T-cell (primary cell): Measurements from ENCODE around the gene NR1I3. TPM values are rescaled to one million over a fixed set of nuclear protein-coding genes. Genes with fewer than 3 reads are reported as not detected.

Source experiments
- ATAC-seq, 4 experiments: fragments of 200-7000 bp in 3 of 4; fragments of 150-1000 bp in 1 of 4; cut with Tn5 transposase; replicated peaks in 1 of 4; 1 replicate in 3 of 4; 2 replicates in 1 of 4; pipeline ENCODE4 v1.10.0; 2021; ENCODE audit warnings: moderate library complexity in 3 of 4, mild to moderate bottlenecking in 2 of 4, moderate number of reproducible peaks in 1 of 4
- CTCF ChIA-PET, 2 donors: fragments of 300-600 bp; sonication (Branson Sonifier 250); formaldehyde crosslinking; loops; one replicate each; lab custom pipeline; 2022; ENCODE audit warnings: antibody characterized with exemption in 2 of 2; lab: Charles Lee
- POLR2A ChIA-PET, 2 donors: fragments of 300-600 bp; sonication (Branson Sonifier 250); formaldehyde crosslinking; loops; one replicate each; lab custom pipeline; 2022; ENCODE audit warnings: antibody characterized with exemption in 2 of 2; lab: Charles Lee
- DNase-seq, 35 experiments: peaks; one replicate each; pipeline versions ENCODE4 v3.0.0 to v3.0.0-alpha.2; 2013 to 2023
- H3K27ac ChIP-seq: one replicate; pipeline ENCODE4 v1.5.1; 2013; ENCODE audit warnings: low read length
- H3K27me3 ChIP-seq, 2 experiments: replicated peaks in 1 of 2; 1 replicate in 1 of 2; 2 replicates in 1 of 2; pipeline versions ENCODE4 v1.6.1 to v1.7.0; 2013; ENCODE audit warnings: low read length in 1 of 2, mixed read lengths in 1 of 2; ENCODE audit not compliant: control insufficient read depth in 2 of 2, insufficient read depth in 2 of 2; ENCODE audit errors: extremely low read depth in 1 of 2
- H3K36me3 ChIP-seq, 2 donors: 1 replicate in 1 of 2; 2 replicates in 1 of 2; pipeline versions ENCODE4 v1.6.1 to v1.7.0; 2013; ENCODE audit warnings: low read length in 1 of 2; ENCODE audit not compliant: control insufficient read depth in 2 of 2, insufficient read depth in 1 of 2; ENCODE audit errors: extremely low read depth in 1 of 2
- H3K4me1 ChIP-seq, 2 experiments: 1 replicate in 1 of 2; 2 replicates in 1 of 2; pipeline versions ENCODE4 v1.6.1 to v1.7.0; 2013; ENCODE audit warnings: low read length in 2 of 2, mixed read lengths in 1 of 2; ENCODE audit not compliant: insufficient read depth in 2 of 2, control insufficient read depth in 1 of 2; ENCODE audit errors: extremely low read depth in 1 of 2
- H3K4me3 ChIP-seq, 2 donors: 1 replicate in 1 of 2; 2 replicates in 1 of 2; pipeline versions ENCODE4 v1.5.1 to v1.7.0; 2013; ENCODE audit warnings: mild to moderate bottlenecking in 2 of 2, low read length in 1 of 2, moderate library complexity in 1 of 2; ENCODE audit not compliant: control insufficient read depth in 1 of 2; ENCODE audit errors: extremely low read depth in 1 of 2
- H3K9me3 ChIP-seq: 2 replicates; pipeline ENCODE4 v1.7.0; 2013
- H3K27ac Mint-ChIP-seq, 2 donors: one replicate each; pipeline ENCODE4 v1.8.0; 2020 to 2021; ENCODE audit warnings: mild to moderate bottlenecking in 2 of 2, mixed read lengths in 2 of 2
- H3K27me3 Mint-ChIP-seq, 2 donors: one replicate each; pipeline ENCODE4 v1.8.0; 2021 to 2022; ENCODE audit warnings: mixed read lengths in 2 of 2
- H3K36me3 Mint-ChIP-seq: one replicate; pipeline ENCODE4 v1.8.0; 2021; ENCODE audit warnings: mixed read lengths
- H3K4me1 Mint-ChIP-seq, 3 donors: one replicate each; pipeline ENCODE4 v1.8.0; 2020 to 2022; ENCODE audit warnings: mixed read lengths in 3 of 3, mild to moderate bottlenecking in 1 of 3
- H3K4me3 Mint-ChIP-seq, 3 donors: one replicate each; pipeline ENCODE4 v1.8.0; 2020 to 2022; ENCODE audit warnings: mild to moderate bottlenecking in 3 of 3, mixed read lengths in 3 of 3, moderate library complexity in 3 of 3
- H3K9me3 Mint-ChIP-seq, 3 donors: one replicate each; pipeline ENCODE4 v1.8.0; 2020 to 2022; ENCODE audit warnings: mixed read lengths in 3 of 3
- WGBS: methylation state at CpG from one replicate; pipeline ENCODE4 v1.1.5; 2013; ENCODE audit warnings: missing lambda C conversion rate; ENCODE audit not compliant: insufficient coverage; 5-methylcytosine and 5-hydroxymethylcytosine counted together
- total RNA-seq, 35 experiments: library from RNA in 6 of 35; stranded (reverse) in 6 of 35; fragments of 120-200 nt in 1 of 35; gene quantifications; one replicate each; pipeline versions ENCODE4 v1.2.1 to v1.2.4 and lab custom pipeline; 2013 to 2026

Gene NR1I3
- total RNA-seq, 5 donors from 2014 or later (not counting 1 experiment from before 2014, with no cell fraction given) = not detected

- peak overlapping the region; percentile 53 to 78 for H3K27ac Mint-ChIP-seq
- H3K9me3 Mint-ChIP-seq = no peaks in the 10 kb centered on the region
- H3K36me3 Mint-ChIP-seq = peaks cover 17% of the 10 kb centered on the region
- H3K4me3 Mint-ChIP-seq = peak overlapping the region in 2 of 3 donors; percentile 89 to 100
- ATAC-seq (no peak), DNase-seq (no peak)
- H3K4me1 ChIP-seq = peaks cover 15 to 31% of the 10 kb centered on the region in 2 experiments
- no peaks in the 10 kb centered on the region for H3K27me3 Mint-ChIP-seq
- no CpG with 5 or more reads among the region's 7 CpGs for WGBS
- POLR2A ChIA-PET = no interaction called here
- no peaks in the 10 kb centered on the region for H3K9me3 ChIP-seq
- no peak overlapping the region for H3K27ac ChIP-seq
- H3K36me3 ChIP-seq = peaks cover 5 to 23% of the 10 kb centered on the region in 2 donors
- H3K27me3 ChIP-seq = no peaks in the 10 kb centered on the region
- peaks cover 30 to 42% (median 32%) of the 10 kb centered on the region in 3 donors for H3K4me1 Mint-ChIP-seq
- CTCF ChIA-PET = interaction anchor here (0.6 to 3.0 kb wide), 9 partner anchors 10 to 238 kb away, joined by 3 to 29 read pairs (median 4); partner anchors contain the start of gene PPOX (in 1 of the 2)
- H3K4me3 ChIP-seq = no peak overlapping the region
Measured at GRCh38 chr1:161228032-161228431, 10.0 kb downstream of the NR1I3 start.

DNA sequence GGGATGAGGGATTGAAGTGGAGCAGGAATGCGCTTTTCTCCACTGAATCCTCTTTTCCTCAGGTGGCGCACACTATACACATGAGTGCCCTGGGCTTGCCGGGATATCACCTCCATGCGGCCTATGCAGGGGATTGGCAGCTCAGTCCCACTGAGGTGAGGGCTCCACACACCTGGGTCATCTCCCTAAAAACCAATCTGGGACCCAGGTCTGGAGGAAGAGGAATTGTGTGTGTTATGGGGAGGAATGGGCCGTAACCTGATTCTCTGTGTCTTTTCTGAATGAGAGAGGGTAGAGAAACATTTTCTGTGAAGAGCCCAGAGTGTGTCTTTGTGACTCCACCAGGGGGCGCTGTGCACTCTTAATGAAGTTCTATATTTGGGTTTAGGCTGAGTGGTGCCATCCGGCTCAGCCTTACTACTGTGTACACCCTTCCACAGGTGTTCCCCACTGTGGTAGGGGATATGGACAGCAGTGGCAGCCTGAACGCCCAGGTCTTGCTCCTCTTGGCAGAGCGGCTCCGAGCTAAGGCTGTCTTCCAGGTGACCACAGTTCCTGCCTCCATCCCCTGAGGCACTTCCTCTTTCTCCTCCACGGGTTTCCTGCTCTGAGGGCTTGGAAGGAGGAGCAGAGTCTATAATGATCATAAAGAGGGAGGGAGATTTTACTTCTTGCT is 10.7 kb downstream of the NR1I3 start:
- ATAC-seq (peak; percentile 40 to 52 (median 50)), DNase-seq (peak; percentile 73 to 93 (median 86))
- Mint-ChIP-seq H3K9me3 (no peaks in the 10 kb centered on the region), H3K27ac (peak overlapping the region; percentile 53 to 78), H3K4me3 (peak overlapping the region; percentile 89 to 100 (median 99)), H3K4me1 (peaks cover 30 to 42% (median 32%) of the 10 kb centered on the region in 3 donors), H3K27me3 (no peaks in the 10 kb centered on the region), H3K36me3 (peaks cover 17% of the 10 kb centered on the region)
- Histone ChIP-seq H3K27ac (peak overlapping the region; percentile 32), H3K36me3 (peaks cover 5 to 23% of the 10 kb centered on the region in 2 donors), H3K4me3 (peak overlapping the region in 1 of 2 donors; percentile 39), H3K9me3 (no peaks in the 10 kb centered on the region), H3K27me3 (no peaks in the 10 kb centered on the region), H3K4me1 (peaks cover 15 to 31% of the 10 kb centered on the region in 2 experiments)
- WGBS = 10% methylated on average over 2 of the region's 11 CpGs
- POLR2A ChIA-PET = no interaction called here
- CTCF ChIA-PET = interaction anchor here (0.5 to 3.0 kb wide), 13 partner anchors 10 to 237 kb away, joined by 3 to 76 read pairs (median 5); partner anchors contain the start of genes NDUFS2 (in 1 of the 2), PCP4L1 (in 1 of the 2) and PPOX (in 1 of the 2)

DNA sequence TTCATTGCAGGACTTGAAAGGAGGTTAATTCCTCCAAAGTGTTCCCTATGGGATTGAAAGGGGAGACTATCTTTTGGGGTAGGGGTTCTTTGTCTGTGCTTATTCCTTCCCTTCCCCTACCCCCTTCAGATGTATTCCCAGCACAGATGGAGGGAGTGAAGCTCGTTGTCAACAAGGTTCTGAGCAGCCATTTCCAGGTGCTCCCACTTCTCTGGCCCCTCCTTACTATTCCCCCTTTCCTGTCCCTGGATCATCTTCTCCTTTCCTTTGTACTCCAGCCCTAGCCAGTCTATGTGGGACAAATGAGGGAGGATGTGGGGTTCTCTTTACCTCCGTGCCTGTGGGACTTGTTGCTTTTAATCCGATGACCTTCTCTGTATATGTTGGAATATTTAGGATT is 11.2 kb downstream of the NR1I3 start:
- WGBS = 83% methylated on average over 1 of the region's 3 CpGs
- H3K27ac Mint-ChIP-seq = peak overlapping the region; percentile 53 to 78
- Histone ChIP-seq H3K27ac (no peak overlapping the region), H3K4me1 (peaks cover 15 to 31% of the 10 kb centered on the region in 2 experiments), H3K36me3 (peaks cover 5 to 23% of the 10 kb centered on the region in 2 donors), H3K9me3 (no peaks in the 10 kb centered on the region), H3K4me3 (peak overlapping the region; percentile 71 to 86), H3K27me3 (no peaks in the 10 kb centered on the region)
- peaks cover 17% of the 10 kb centered on the region for H3K36me3 Mint-ChIP-seq
- no peaks in the 10 kb centered on the region for H3K27me3 Mint-ChIP-seq
- DNase-seq (no peak), ATAC-seq (no peak)
- CTCF ChIA-PET = interaction anchor here (0.5 to 3.0 kb wide), 16 partner anchors 15 to 162 kb away, joined by 3 to 76 read pairs (median 7); partner anchors contain the start of genes B4GALT3 (in 1 of the 2), DEDD (in 1 of the 2), NDUFS2 (in 1 of the 2) and PCP4L1 (in 1 of the 2)
- H3K4me3 Mint-ChIP-seq = peak overlapping the region; percentile 89 to 100 (median 99)
- POLR2A ChIA-PET = no interaction called here
- H3K9me3 Mint-ChIP-seq = no peaks in the 10 kb centered on the region
- H3K4me1 Mint-ChIP-seq = peaks cover 35 to 45% (median 36%) of the 10 kb centered on the region in 3 donors

DNA sequence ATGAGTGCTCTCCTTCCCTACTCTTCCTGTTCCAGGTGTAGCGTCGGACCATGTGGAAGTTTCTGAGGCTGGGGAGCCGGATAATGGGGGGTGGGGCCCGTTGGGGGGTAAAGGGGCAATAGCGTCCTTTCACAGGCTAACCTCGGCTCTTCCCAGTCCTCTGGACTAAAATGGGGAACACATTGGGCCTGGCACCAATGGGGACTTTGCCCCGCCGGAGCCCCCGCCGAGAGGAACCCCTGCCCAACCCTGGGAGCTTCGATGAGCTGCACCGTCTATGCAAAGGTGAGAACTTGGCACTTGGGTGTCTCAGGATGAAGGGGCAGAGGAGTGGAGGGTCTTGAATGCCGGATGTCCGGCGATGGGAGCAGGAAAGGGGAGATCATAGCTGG is 11.7 kb downstream of the NR1I3 start:
- DNase-seq (peak in 1 of 35 experiments; percentile 16), ATAC-seq (no peak)
- H3K36me3 Mint-ChIP-seq = peaks cover 17% of the 10 kb centered on the region
- Histone ChIP-seq H3K4me3 (peak overlapping the region; percentile 71 to 86), H3K27ac (peak overlapping the region; percentile 31), H3K36me3 (peaks cover 5 to 23% of the 10 kb centered on the region in 2 donors), H3K27me3 (no peaks in the 10 kb centered on the region), H3K9me3 (no peaks in the 10 kb centered on the region), H3K4me1 (peaks cover 15 to 31% of the 10 kb centered on the region in 2 experiments)
- CTCF ChIA-PET = interaction anchor here (0.5 to 3.0 kb wide), 43 partner anchors 9 to 543 kb away, joined by 3 to 76 read pairs (median 7); partner anchors contain the start of genes ADAMTS4 (in 1 of the 2), B4GALT3 (in 1 of the 2), CFAP126 (in 1 of the 2) and DEDD (in 1 of the 2)
- H3K9me3 Mint-ChIP-seq = no peaks in the 10 kb centered on the region
- POLR2A ChIA-PET = interaction anchor here in 1 of 2 donors (0.6 to 1.2 kb wide), 7 partner anchors 14 to 942 kb away, joined by 3 to 13 read pairs (median 10); partner anchors contain the start of genes NDUFS2, SDHC and UFC1
- H3K27me3 Mint-ChIP-seq = no peaks in the 10 kb centered on the region
- H3K4me1 Mint-ChIP-seq = peaks cover 35 to 46% (median 38%) of the 10 kb centered on the region in 3 donors
- H3K27ac Mint-ChIP-seq = peak overlapping the region; percentile 96 to 98
- peak overlapping the region; percentile 89 to 100 (median 99) for H3K4me3 Mint-ChIP-seq
- 6% methylated on average over 13 of the region's 15 CpGs for WGBS

DNA sequence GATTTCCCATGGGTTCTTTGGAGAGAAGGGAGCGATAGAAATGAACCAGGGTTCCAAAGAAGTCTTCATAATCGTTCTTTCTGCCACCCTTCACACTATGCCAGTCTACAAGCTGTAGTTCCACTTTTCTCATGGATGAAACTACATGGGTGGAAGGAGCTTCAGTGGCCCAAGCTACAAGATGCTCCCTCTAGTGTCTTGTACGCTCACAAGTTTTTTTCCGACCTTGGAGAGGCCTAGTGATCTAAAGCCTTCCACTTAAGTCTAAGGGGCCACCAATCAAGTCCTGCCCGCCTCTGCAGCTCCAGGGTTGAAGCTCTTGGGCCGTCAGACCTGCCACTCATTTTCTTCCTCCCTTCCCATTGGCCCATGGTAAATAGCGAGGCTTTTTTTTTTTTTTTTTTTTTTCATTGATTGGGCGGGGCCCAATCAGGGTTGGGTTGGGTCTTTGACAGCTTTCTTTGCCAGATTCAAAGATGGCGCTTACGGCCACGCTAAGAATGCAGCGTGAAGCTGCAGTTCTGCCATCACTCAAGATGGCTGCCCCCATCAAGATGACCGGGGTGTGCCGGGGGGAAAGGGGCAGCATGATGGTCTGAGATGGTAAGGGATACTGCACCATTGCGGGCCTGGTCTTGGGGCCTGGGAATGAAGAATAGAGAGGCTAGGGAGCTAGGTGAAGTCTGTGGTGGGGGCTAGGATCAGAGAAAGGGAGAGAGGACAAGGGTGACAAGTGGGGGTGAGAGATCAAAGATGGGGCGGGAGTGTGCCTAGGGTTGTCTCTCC is 12.3 kb downstream of the NR1I3 start, which contains the start of gene TOMM40L:
Gene TOMM40L (plus strand): TSS at position 527 of the 786 bp plus-strand sequence. CDS start 430 bp downstream, outside the sequence.
- peaks cover 5 to 23% of the 10 kb centered on the region in 2 donors for H3K36me3 ChIP-seq
- H3K4me3 ChIP-seq = peak within 1 kb of the TSS; percentile 71 to 86
- H3K27ac Mint-ChIP-seq = peak within 1 kb of the TSS; percentile 96 to 98
- no peaks in the 10 kb centered on the region for H3K27me3 ChIP-seq
- CTCF ChIA-PET = interaction anchor here (0.5 to 3.0 kb wide), 58 partner anchors 8 to 1148 kb away, joined by 3 to 76 read pairs (median 6); partner anchors contain the start of genes ADAMTS4 (in 1 of the 2), ARHGAP30 (in 1 of the 2), B4GALT3 (in 1 of the 2) and CFAP126 (in 1 of the 2)
- H3K9me3 Mint-ChIP-seq = no peaks in the 10 kb centered on the region
- peak within 1 kb of the TSS; percentile 89 to 100 (median 99) for H3K4me3 Mint-ChIP-seq
- H3K27me3 Mint-ChIP-seq = no peaks in the 10 kb centered on the region
- H3K4me1 Mint-ChIP-seq = peaks cover 36 to 48% (median 38%) of the 10 kb centered on the region in 3 donors
- H3K4me1 ChIP-seq = peaks cover 15 to 31% of the 10 kb centered on the region in 2 experiments
- no peaks in the 10 kb centered on the region for H3K9me3 ChIP-seq
- WGBS = 0% methylated on average over 10 of the region's 16 CpGs
- ATAC-seq (peak; percentile 94 to 97 (median 94)), DNase-seq (peak; percentile 75 to 97 (median 87))
- POLR2A ChIA-PET = interaction anchor here (0.5 to 1.2 kb wide), 19 partner anchors 9 to 1393 kb away, joined by 3 to 13 read pairs (median 6); partner anchors contain the start of genes NDUFS2 (in 2 of the 2), PPOX (in 1 of the 2), SDHC (in 1 of the 2) and TSTD1 (in 1 of the 2)
- H3K27ac ChIP-seq = peak within 1 kb of the TSS; percentile 75
- H3K36me3 Mint-ChIP-seq = peaks cover 17% of the 10 kb centered on the region
